ENCODE measurements around the gene SYVN1.
"Not testable (repeated sequence)": the region's sequence is repeated elsewhere in the genome, so short reads cannot be mapped to it uniquely, and the experiment has no call there.

The SYVN1 gene

GRCh38 chr11:65150509-65151299 is 16.4 kb upstream of the SYVN1 start:
- DNase-seq: no peak

GRCh38 chr11:65150131-65150508 is 15.8 kb upstream of the SYVN1 start:
- not testable (repeated sequence) for DNase-seq

- DNase-seq: no peak
Observed at GRCh38 chr11:65148657-65149056, 14.3 kb upstream of the SYVN1 start.

GRCh38 chr11:65147352-65148075 is 13.2 kb upstream of the SYVN1 start:
- DNase-seq: no peak

- DNase-seq: no peak
Observed at GRCh38 chr11:65141896-65142494, 7.7 kb upstream of the SYVN1 start.

GRCh38 chr11:65136515-65137096 is 2.3 kb upstream of the SYVN1 start:
- no peak for DNase-seq

GRCh38 chr11:65135633-65136145 is 1.4 kb upstream of the SYVN1 start:
- no peak for DNase-seq

GRCh38 chr11:65134952-65135632 is 773 bp upstream of the SYVN1 start:
- DNase-seq: peak; percentile 88 to 96

- no peak for DNase-seq
Observed at GRCh38 chr11:65133724-65134123, 595 bp downstream of the SYVN1 start.

- DNase-seq: no peak
Observed at GRCh38 chr11:65132988-65133700, 1.2 kb downstream of the SYVN1 start.

GRCh38 chr11:65132238-65132987 is 1.9 kb downstream of the SYVN1 start:
- DNase-seq: no peak

- no peak for DNase-seq
Observed at GRCh38 chr11:65131895-65132237, 2.5 kb downstream of the SYVN1 start.

- DNase-seq: no peak
Observed at GRCh38 chr11:65131417-65131776, 2.9 kb downstream of the SYVN1 start.

GRCh38 chr11:65130631-65131416 is 3.5 kb downstream of the SYVN1 start:
- DNase-seq: no peak

- DNase-seq: no peak
Observed at GRCh38 chr11:65129649-65130441, 4.5 kb downstream of the SYVN1 start.

GRCh38 chr11:65128182-65129145 is 5.9 kb downstream of the SYVN1 start:
- no peak for DNase-seq

GRCh38 chr11:65127473-65128181 is 6.7 kb downstream of the SYVN1 start:
- no peak for DNase-seq
